Measurements from ENCODE around the gene NIT1.

The NIT1 gene

GRCh38 chr1:161069731-161070270 is 48.1 kb upstream of the NIT1 start, which contains the start of gene ARHGAP30:
TSS of gene ARHGAP30 (minus strand) at chr1:161069891. CDS start at chr1:161069624, 267 bp downstream.
- peaks cover 61% of the 10 kb centered on the region for H3K4me1 ChIP-seq (ENCODE audit: insufficient read depth, low read length, poor library complexity, severe bottlenecking)
- H3K27me3 ChIP-seq (ENCODE audit: insufficient read depth, low read length, poor library complexity, severe bottlenecking) = no peaks in the 10 kb centered on the region
- H3K79me2 ChIP-seq (ENCODE audit: insufficient read depth, low read length) = peaks cover 46% of the 10 kb centered on the region
- 0 out of 2 replicates have a peak, but pooled peaks cover 3% of the 10 kb centered on the region for H3F3A ChIP-seq (ENCODE audit: low read depth)
- H3K9ac ChIP-seq (ENCODE audit: low read depth, low read length, poor library complexity, severe bottlenecking) = peak within 1 kb of the TSS; percentile 99
- TF ChIP-seq EZH2phosphoT487 (IDR thresholded peaks at IDR 0.05; ENCODE audit: borderline replicate concordance) (no peak), CTCF (conservative IDR thresholded peaks at IDR 0.05; ENCODE audit: low read length) (no peak)
- H4K20me1 ChIP-seq (ENCODE audit: insufficient read depth, low read length, poor library complexity, severe bottlenecking) = peaks cover 28% of the 10 kb centered on the region
- H2AFZ ChIP-seq (ENCODE audit: low read length) = no peak within 1 kb of the TSS
- H3K9me3 ChIP-seq (ENCODE audit: insufficient read depth, low read depth, low read length) = no peaks in the 10 kb centered on the region
- peak within 1 kb of the TSS; percentile 98 for H3K4me3 ChIP-seq (ENCODE audit: low read length, poor library complexity, severe bottlenecking)
- H3K36me3 ChIP-seq (ENCODE audit: insufficient read depth, low read length) = no peaks in the 10 kb centered on the region
- peak within 1 kb of the TSS; percentile 99 for H3K4me2 ChIP-seq (ENCODE audit: low read depth, low read length, poor library complexity, severe bottlenecking)
- H3K9me2 ChIP-seq (replicated peaks; ENCODE audit: low read depth, low read length) = no peaks in the 10 kb centered on the region

GRCh38 chr1:161070761-161071160 is 47.1 kb upstream of the NIT1 start:
- Histone ChIP-seq H2AFZ (ENCODE audit: low read length) (no peak overlapping the region), H3F3A (ENCODE audit: low read depth) (0 out of 2 replicates have a peak, but pooled peaks cover 3% of the 10 kb centered on the region), H3K79me2 (ENCODE audit: insufficient read depth, low read length) (peaks cover 38% of the 10 kb centered on the region), H3K9me2 (replicated peaks; ENCODE audit: low read depth, low read length) (no peaks in the 10 kb centered on the region), H3K9me3 (ENCODE audit: insufficient read depth, low read depth, low read length) (no peaks in the 10 kb centered on the region), H3K9ac (ENCODE audit: low read depth, low read length, poor library complexity, severe bottlenecking) (peak overlapping the region; percentile 73), H3K27me3 (ENCODE audit: insufficient read depth, low read length, poor library complexity, severe bottlenecking) (no peaks in the 10 kb centered on the region), H3K4me2 (ENCODE audit: low read depth, low read length, poor library complexity, severe bottlenecking) (peak overlapping the region; percentile 99), H3K4me1 (ENCODE audit: insufficient read depth, low read length, poor library complexity, severe bottlenecking) (peaks cover 54% of the 10 kb centered on the region), H3K4me3 (ENCODE audit: low read length, poor library complexity, severe bottlenecking) (no peak overlapping the region), H4K20me1 (ENCODE audit: insufficient read depth, low read length, poor library complexity, severe bottlenecking) (peaks cover 21% of the 10 kb centered on the region), H3K36me3 (ENCODE audit: insufficient read depth, low read length) (no peaks in the 10 kb centered on the region)
- TF ChIP-seq EZH2phosphoT487 (IDR thresholded peaks at IDR 0.05; ENCODE audit: borderline replicate concordance) (no peak), CTCF (conservative IDR thresholded peaks at IDR 0.05; ENCODE audit: low read length) (no peak)

GRCh38 chr1:161071886-161072371 is 46.0 kb upstream of the NIT1 start:
- H3K9ac ChIP-seq (ENCODE audit: low read depth, low read length, poor library complexity, severe bottlenecking) = no peak overlapping the region
- peaks cover 26% of the 10 kb centered on the region for H3K79me2 ChIP-seq (ENCODE audit: insufficient read depth, low read length)
- H3F3A ChIP-seq (ENCODE audit: low read depth) = 0 out of 2 replicates have a peak, but pooled peaks cover 3% of the 10 kb centered on the region
- H3K4me2 ChIP-seq (ENCODE audit: low read depth, low read length, poor library complexity, severe bottlenecking) = no peak overlapping the region
- no peak overlapping the region for H3K4me3 ChIP-seq (ENCODE audit: low read length, poor library complexity, severe bottlenecking)
- peaks cover 11% of the 10 kb centered on the region for H4K20me1 ChIP-seq (ENCODE audit: insufficient read depth, low read length, poor library complexity, severe bottlenecking)
- H2AFZ ChIP-seq (ENCODE audit: low read length) = no peak overlapping the region
- no peaks in the 10 kb centered on the region for H3K9me3 ChIP-seq (ENCODE audit: insufficient read depth, low read depth, low read length)
- no peaks in the 10 kb centered on the region for H3K36me3 ChIP-seq (ENCODE audit: insufficient read depth, low read length)
- no peaks in the 10 kb centered on the region for H3K9me2 ChIP-seq (replicated peaks; ENCODE audit: low read depth, low read length)
- TF ChIP-seq EZH2phosphoT487 (IDR thresholded peaks at IDR 0.05; ENCODE audit: borderline replicate concordance) (no peak), CTCF (conservative IDR thresholded peaks at IDR 0.05; ENCODE audit: low read length) (peak; percentile 71)
- peaks cover 48% of the 10 kb centered on the region for H3K4me1 ChIP-seq (ENCODE audit: insufficient read depth, low read length, poor library complexity, severe bottlenecking)
- no peaks in the 10 kb centered on the region for H3K27me3 ChIP-seq (ENCODE audit: insufficient read depth, low read length, poor library complexity, severe bottlenecking)
